Measurements from ENCODE around the gene CDK14.

The CDK14 gene

GRCh38 chr7:91182819-91183764 is 587.0 kb downstream of the CDK14 start:
- DNase-seq: no peak

- DNase-seq: no peak
Measured at GRCh38 chr7:91185771-91186170, 589.6 kb downstream of the CDK14 start.

DNA sequence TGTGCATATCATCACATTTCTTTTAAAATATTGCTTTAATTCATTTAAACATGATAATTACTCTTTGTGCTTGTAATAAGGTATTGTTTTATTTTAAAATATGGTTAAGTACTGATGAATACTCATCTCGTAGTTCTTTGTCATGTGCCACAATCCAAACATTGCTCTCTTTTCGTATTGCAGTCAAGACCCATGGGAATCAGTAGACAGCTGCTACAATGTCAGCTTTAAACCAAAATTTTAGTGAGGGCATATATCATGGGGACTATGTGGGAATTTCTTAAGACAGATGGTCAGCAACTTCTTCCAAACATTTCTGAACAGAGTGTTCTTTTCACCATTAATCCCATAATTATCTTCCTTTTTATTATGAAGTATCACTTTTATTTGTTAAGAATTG is 590.9 kb downstream of the CDK14 start:
- DNase-seq: no peak

- no peak for DNase-seq
Measured at GRCh38 chr7:91191771-91192170, 595.6 kb downstream of the CDK14 start.

- DNase-seq: no peak
Measured at GRCh38 chr7:91193141-91193540, 597.0 kb downstream of the CDK14 start.

- DNase-seq: no peak
Measured at GRCh38 chr7:91194841-91195240, 598.7 kb downstream of the CDK14 start.

DNA sequence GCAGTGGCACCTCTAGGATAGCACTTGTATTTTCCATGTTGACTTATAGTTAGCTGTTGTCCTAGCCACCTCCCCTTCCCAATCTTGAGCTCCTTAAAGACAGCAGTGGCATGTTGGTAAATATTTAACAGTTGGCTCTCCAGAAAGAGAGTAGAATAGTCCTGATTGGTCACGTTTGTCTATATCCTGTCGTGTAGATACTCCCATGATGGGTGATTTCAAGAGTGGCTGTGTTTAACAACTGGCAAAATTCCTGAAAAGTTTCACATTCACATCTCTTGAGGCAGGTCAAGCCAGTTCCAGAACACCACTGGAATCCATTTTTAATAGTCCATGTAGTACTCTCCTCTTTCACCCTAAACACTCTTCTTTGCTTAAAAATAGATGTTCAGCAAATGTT is 599.9 kb downstream of the CDK14 start:
- no peak for DNase-seq

DNA sequence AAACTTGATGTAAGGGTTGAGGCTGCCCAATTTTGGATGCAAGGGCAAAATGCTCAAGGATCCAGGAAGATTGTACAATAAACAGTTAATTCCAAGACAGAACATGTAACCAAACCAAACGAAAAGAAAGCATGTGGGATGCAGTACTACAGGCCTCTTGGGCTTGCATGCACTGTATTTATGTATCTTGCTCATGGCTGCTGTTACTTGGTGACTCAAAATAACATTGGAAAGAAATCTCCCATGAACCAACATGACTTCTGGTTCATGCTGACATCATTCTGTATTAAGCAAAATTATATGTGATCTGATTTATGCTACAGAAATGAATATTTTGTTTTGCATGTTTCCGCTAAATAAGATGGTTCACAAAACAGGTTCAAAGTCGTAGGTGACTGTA is 602.2 kb downstream of the CDK14 start:
- no peak for DNase-seq

DNA sequence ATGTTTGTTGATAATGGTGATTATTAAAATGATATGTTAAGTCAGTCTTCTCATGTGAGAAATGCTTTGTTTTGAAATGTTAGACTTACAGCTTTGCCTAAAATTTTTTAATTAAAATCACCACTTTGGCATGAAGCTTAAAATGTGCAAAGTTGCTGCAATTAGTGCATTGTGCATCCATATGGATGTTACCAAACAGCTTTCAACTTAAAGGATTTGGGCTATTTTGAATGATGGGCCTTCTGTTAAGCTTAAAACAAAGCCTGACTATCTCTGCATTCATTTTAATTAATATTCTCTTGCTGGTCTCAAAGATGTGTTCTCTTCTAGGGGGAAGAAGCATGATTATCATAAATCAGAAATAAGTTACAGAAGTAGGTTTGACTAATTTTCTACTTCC is 603.5 kb downstream of the CDK14 start:
- DNase-seq: no peak

GRCh38 chr7:91201442-91202113 is 605.5 kb downstream of the CDK14 start:
- no peak for DNase-seq

- DNase-seq: no peak
Measured at GRCh38 chr7:91206361-91206960, 610.3 kb downstream of the CDK14 start.

GRCh38 chr7:91212582-91212981 is 616.5 kb downstream of the CDK14 start:
- no peak for DNase-seq

DNA sequence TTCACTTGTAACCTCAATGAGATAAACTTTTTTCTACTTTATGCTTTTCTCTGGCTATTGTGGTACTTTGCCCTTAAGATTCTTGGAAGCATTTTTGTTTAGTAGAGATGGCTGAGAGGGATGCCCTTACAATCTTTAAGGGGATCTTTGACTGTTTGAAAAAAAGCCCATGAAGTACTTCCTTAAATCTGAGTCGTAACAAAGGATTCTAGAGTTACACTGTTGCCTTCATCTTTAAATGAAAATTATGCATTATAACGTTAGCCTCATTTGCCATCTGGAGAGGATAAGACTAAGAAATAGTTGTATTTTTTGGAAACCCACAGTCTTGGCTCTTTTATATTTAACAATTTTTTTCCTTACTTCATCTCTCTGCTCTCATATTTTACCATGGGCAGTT is 630.3 kb downstream of the CDK14 start:
- DNase-seq: no peak

GRCh38 chr7:91228327-91228726 is 632.2 kb downstream of the CDK14 start:
- no peak for DNase-seq

GRCh38 chr7:91228927-91229558 is 632.9 kb downstream of the CDK14 start:
- no peak for DNase-seq

- no peak for DNase-seq
Measured at GRCh38 chr7:91230100-91230499, 634.0 kb downstream of the CDK14 start.

DNA sequence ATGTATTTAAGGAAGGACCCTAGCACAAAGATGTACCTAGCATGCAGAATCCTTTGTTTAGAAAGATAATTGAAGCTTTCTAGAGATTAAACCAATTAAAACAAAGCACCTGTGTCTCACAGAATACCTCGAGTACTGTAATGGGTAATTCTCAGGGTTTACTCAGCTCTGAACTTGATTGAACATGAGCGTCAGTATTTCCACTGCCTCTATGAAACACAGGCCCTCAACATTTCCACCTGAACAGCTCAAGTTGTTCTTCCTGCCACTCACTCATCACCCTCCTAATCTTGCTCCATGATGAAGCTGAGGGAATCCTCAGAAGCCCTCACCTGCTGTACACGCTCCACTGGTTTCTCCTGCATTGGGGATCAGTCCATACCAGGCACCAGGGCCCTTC is 634.4 kb downstream of the CDK14 start:
- no peak for DNase-seq

DNA sequence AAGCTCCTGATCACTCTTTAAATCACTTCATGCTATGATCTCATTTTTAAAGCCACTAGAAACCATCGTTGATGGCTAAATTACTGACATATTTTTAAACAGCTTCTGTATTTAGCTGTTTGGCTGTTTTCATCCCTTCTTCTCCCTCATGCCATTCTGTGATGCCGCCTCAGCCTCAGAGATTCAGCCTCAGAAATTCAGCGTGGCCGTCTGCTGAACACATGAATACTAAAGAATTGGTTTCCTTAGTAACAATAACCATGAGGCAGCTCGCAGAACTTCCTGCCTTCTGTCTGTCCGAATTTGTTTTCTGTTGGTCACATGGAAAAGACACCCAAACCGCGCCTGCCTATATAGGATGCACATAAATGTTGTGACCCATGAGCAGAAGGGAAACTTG is 637.1 kb downstream of the CDK14 start:
- no peak for DNase-seq

DNA sequence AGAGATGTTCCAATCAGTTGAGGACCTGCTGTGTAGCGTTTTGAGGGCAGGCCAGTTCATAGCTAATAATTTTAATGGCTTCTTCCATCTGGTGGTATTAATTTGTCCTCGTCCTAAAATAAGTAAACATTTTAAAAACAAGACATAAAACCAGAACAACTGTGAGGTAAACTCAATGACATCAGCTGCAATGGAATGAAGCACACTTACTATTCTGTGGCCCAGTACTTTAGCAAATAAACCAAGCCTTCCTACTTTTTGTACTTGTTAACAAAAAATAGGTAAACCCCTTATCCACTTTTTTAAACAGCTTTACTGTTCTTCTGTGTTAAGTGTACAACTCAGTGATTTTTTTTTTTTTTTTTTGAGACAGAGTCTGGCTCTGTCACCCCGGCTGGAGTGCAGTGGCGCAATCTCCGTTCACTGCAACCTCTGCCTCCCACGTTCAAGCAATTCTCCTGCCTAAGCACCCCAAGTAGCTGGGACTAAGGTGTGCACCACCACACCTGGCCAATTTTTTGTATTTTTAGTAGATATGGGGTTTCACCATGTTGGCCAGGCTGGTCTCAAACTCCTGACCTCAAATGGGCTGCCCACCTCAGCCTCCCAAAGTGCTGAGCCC is 639.2 kb downstream of the CDK14 start:
- DNase-seq: no peak

- no peak for DNase-seq
Measured at GRCh38 chr7:91239171-91239604, 643.1 kb downstream of the CDK14 start.

- DNase-seq: no peak
Measured at GRCh38 chr7:91239772-91240171, 643.7 kb downstream of the CDK14 start.

GRCh38 chr7:91240376-91240941 is 644.3 kb downstream of the CDK14 start:
- DNase-seq: no peak
